Suprapubic skin (tissue), 4 donors: ENCODE data around the gene KDM4F. TPM values are rescaled to one million over a fixed set of nuclear protein-coding genes. Genes with fewer than 3 reads are reported as not detected.
"Not testable (repeated sequence)": the region's sequence is repeated elsewhere in the genome, so short reads cannot be mapped to it uniquely, and the experiment has no call there.

ENCODE experiments used
- DNase-seq, 2 donors: peaks; one replicate each; pipeline ENCODE4 v3.0.0-alpha.2; 2019; ENCODE audit warnings: low spot score in 2 of 2
- H3K27ac ChIP-seq: fragments of 200-600 bp; sonication (generic); one replicate; pipeline ENCODE4 v1.5.1; 2019
- H3K27me3 ChIP-seq: fragments of 200-600 bp; sonication (generic); one replicate; pipeline ENCODE4 v1.5.1; 2019
- H3K36me3 ChIP-seq: fragments of 200-600 bp; sonication (generic); one replicate; pipeline ENCODE4 v1.5.1; 2019
- H3K4me1 ChIP-seq: fragments of 200-600 bp; sonication (generic); one replicate; pipeline ENCODE4 v1.5.1; 2019
- H3K4me3 ChIP-seq: fragments of 200-600 bp; sonication (generic); one replicate; pipeline ENCODE4 v1.5.1; 2019; ENCODE audit warnings: mild to moderate bottlenecking
- H3K9me3 ChIP-seq: fragments of 200-600 bp; sonication (generic); one replicate; pipeline ENCODE4 v1.5.1; 2019
- CTCF ChIP-seq, 2 donors: fragments of 200-600 bp in 1 of 2; fragments of 450-650 bp in 1 of 2; sonication (generic) in 1 of 2; IDR thresholded peaks; one replicate each; pipeline ENCODE4 v1.5.1; 2016 to 2019; ENCODE audit warnings: antibody characterized with exemption in 2 of 2, mild to moderate bottlenecking in 1 of 2, moderate library complexity in 1 of 2
- EP300 ChIP-seq: sonication (generic); formaldehyde crosslinking; IDR thresholded peaks from one replicate; pipeline ENCODE4 v1.6.1; 2017; ENCODE audit warnings: antibody characterized with exemption
- POLR2A ChIP-seq, 2 donors: fragments of 450-650 bp; IDR thresholded peaks; one replicate each; pipeline ENCODE4 v1.6.1; 2017; ENCODE audit warnings: antibody characterized with exemption in 2 of 2, mild to moderate bottlenecking in 2 of 2, moderate library complexity in 2 of 2
- POLR2AphosphoS5 ChIP-seq, 3 donors: sonication (generic); formaldehyde crosslinking; IDR thresholded peaks; one replicate each; pipeline ENCODE4 v1.6.1; 2017; ENCODE audit warnings: antibody characterized with exemption in 3 of 3
- WGBS: methylation state at CpG from one replicate; pipeline ENCODE4 v1.1.5; 2018; 5-methylcytosine and 5-hydroxymethylcytosine counted together
- total RNA-seq, 4 donors: library from RNA; depleted of rRNA; stranded (reverse); fragments of >200 nt; gene quantifications; one replicate each; pipeline ENCODE4 v1.1.0, GENCODE V29; 2016

KDM4F gene
- not detected for total RNA-seq

GRCh38 chr11:95049122-95049521, at the start of gene KDM4F:
Gene KDM4F, plus strand, starts transcription at chr11:95049422.
- H3K4me3 ChIP-seq, H3K4me1 ChIP-seq, H3K9me3 ChIP-seq, H3K36me3 ChIP-seq, H3K27ac ChIP-seq, DNase-seq, H3K27me3 ChIP-seq: not testable (repeated sequence)
- 88% methylated on average over 3 of the region's 3 CpGs for WGBS

- TF ChIP-seq CTCF (IDR thresholded peaks at IDR 0.05) = no peak
- TF ChIP-seq POLR2AphosphoS5 (IDR thresholded peaks at IDR 0.05) = no peak
- TF ChIP-seq EP300 = no peak
- no peak for TF ChIP-seq POLR2A (IDR thresholded peaks at IDR 0.05)
- H3K27ac ChIP-seq = no peak overlapping the region
- no peak overlapping the region for H3K4me3 ChIP-seq
- H3K27me3 ChIP-seq = no peaks in the 10 kb centered on the region
- DNase-seq = no peak
- H3K9me3 ChIP-seq = no peaks in the 10 kb centered on the region
- no peaks in the 10 kb centered on the region for H3K4me1 ChIP-seq
- no peaks in the 10 kb centered on the region for H3K36me3 ChIP-seq
Measured at GRCh38 chr11:95003716-95004115, 45.5 kb upstream of the KDM4F start.

GRCh38 chr11:95005642-95006041, 43.6 kb upstream of the KDM4F start:
- 88% methylated on average over 1 of the region's 1 CpG for WGBS
- TF ChIP-seq POLR2AphosphoS5 (IDR thresholded peaks at IDR 0.05) = no peak
- TF ChIP-seq POLR2A (IDR thresholded peaks at IDR 0.05) = no peak
- no peak for TF ChIP-seq CTCF (IDR thresholded peaks at IDR 0.05)
- no peak for TF ChIP-seq EP300
- H3K36me3 ChIP-seq = no peaks in the 10 kb centered on the region

GRCh38 chr11:95011376-95011775, 37.8 kb upstream of the KDM4F start:
- Histone ChIP-seq H3K27me3 (peaks cover 8% of the 10 kb centered on the region), H3K27ac (no peak overlapping the region), H3K4me3 (no peak overlapping the region), H3K4me1 (no peaks in the 10 kb centered on the region), H3K9me3 (no peaks in the 10 kb centered on the region), H3K36me3 (no peaks in the 10 kb centered on the region)
- no peak for DNase-seq
- TF ChIP-seq POLR2AphosphoS5 (IDR thresholded peaks at IDR 0.05) = no peak
- no peak for TF ChIP-seq POLR2A (IDR thresholded peaks at IDR 0.05)
- no peak for TF ChIP-seq EP300
- TF ChIP-seq CTCF (IDR thresholded peaks at IDR 0.05) = no peak

More at GRCh38 chr11:95005642-95006041, 43.6 kb upstream of the KDM4F start:
- no peak for DNase-seq
- Histone ChIP-seq H3K27me3 (no peaks in the 10 kb centered on the region), H3K9me3 (no peaks in the 10 kb centered on the region), H3K4me3 (no peak overlapping the region), H3K4me1 (no peaks in the 10 kb centered on the region), H3K27ac (no peak overlapping the region)

GRCh38 chr11:95014184-95014821, 34.9 kb upstream of the KDM4F start:
- H3K9me3 ChIP-seq = no peaks in the 10 kb centered on the region
- H3K4me3 ChIP-seq = no peak overlapping the region
- no peaks in the 10 kb centered on the region for H3K36me3 ChIP-seq
- H3K27ac ChIP-seq = no peak overlapping the region
- peaks cover 8% of the 10 kb centered on the region for H3K27me3 ChIP-seq
- WGBS = 83% methylated on average over 12 of the region's 12 CpGs
- TF ChIP-seq CTCF (IDR thresholded peaks at IDR 0.05) (no peak), POLR2AphosphoS5 (IDR thresholded peaks at IDR 0.05) (no peak), POLR2A (IDR thresholded peaks at IDR 0.05) (no peak), EP300 (no peak)
- no peaks in the 10 kb centered on the region for H3K4me1 ChIP-seq
- DNase-seq = no peak

- DNase-seq = no peak
- WGBS = 62% methylated on average over 2 of the region's 2 CpGs
- no peak overlapping the region for H3K4me3 ChIP-seq
- no peaks in the 10 kb centered on the region for H3K9me3 ChIP-seq
- H3K27ac ChIP-seq = no peak overlapping the region
- H3K27me3 ChIP-seq = peaks cover 8% of the 10 kb centered on the region
- TF ChIP-seq POLR2AphosphoS5 (IDR thresholded peaks at IDR 0.05) (no peak), EP300 (no peak), POLR2A (IDR thresholded peaks at IDR 0.05) (no peak), CTCF (IDR thresholded peaks at IDR 0.05) (no peak)
- no peaks in the 10 kb centered on the region for H3K36me3 ChIP-seq
- H3K4me1 ChIP-seq = no peaks in the 10 kb centered on the region
Measured at GRCh38 chr11:95016139-95016538, 33.1 kb upstream of the KDM4F start.

GRCh38 chr11:95021468-95021867, 27.8 kb upstream of the KDM4F start:
- H3K4me3 ChIP-seq, H3K27me3 ChIP-seq, DNase-seq, H3K9me3 ChIP-seq, H3K27ac ChIP-seq, H3K36me3 ChIP-seq, H3K4me1 ChIP-seq: not testable (repeated sequence)
- 87% methylated on average over 5 of the region's 5 CpGs for WGBS
